HG02840 (cell line): ENCODE data around the gene RAI1.

ENCODE experiments used
- ATAC-seq: cut with Tn5 transposase; IDR thresholded peaks from one replicate; pipeline ENCODE4 v1.9.1; 2021; ENCODE audit warnings: mild to moderate bottlenecking, moderate library complexity, moderate number of reproducible peaks; ENCODE audit not compliant: unreplicated experiment, low FRiP score

Gene RAI1

DNA sequence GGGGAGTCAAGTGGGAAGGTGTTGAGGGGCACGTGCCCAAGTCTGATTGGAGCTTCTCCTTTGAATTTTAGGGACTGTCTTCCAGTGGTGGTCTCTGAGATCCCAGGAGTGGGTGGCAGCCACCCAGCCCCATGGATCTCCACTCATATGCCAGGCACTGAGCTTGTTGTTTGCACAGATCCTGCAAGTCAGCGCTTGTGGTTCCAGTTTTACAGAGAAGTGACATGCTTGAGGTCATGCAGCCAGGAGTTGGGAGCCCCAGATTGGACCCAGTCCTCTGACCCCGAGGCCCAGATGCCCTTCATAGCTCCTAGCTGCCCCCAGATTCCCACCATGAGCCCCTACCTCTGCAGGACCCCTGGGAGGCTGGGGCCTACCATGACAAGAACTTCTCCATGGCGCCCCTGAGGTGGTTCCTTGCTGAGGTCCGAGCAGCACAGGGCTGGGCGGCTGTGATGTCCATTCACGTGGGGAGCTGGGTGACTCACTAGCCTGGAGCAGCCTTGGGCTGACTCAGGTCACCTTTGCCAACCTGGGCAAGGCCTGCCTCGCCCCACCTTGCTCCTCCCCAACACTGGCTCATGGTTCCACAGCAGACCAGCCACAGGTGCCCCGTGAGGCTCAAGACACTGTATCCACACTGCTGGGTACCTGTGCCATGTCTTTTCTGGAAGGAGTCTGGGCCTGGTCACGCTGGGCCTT is 47.4 kb downstream of the RAI1 start:
- no peak for ATAC-seq

DNA sequence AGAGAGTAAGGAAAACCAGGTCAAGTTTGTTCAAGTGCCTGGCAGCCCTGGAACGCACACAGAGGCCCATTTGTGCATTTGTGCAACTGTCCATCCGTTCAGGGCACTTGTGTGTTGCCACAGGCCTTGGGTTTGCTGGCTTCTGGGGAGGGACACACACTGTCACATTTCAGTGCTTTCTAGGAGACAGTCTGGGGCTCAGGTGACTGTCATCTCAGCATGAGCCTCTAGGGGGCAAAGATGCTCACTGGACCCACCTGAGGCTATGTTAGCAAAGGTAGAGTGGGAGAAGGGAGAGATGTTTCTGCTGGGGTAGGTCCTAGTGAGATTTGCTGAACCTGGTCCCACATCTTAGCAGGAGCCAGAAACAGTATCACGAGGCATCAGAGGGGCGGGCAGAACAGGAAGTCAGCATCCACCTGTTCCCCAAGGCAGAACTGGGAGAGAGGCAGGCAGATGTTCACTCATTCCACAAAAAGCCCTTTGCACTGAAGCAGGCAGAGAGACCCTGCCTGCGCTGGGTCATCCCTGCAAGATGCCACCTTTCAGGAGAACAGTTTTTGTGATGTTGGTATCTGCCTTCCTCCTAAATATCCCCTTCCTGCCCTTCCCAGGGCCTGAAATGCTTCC is 48.5 kb downstream of the RAI1 start:
- no peak for ATAC-seq

DNA sequence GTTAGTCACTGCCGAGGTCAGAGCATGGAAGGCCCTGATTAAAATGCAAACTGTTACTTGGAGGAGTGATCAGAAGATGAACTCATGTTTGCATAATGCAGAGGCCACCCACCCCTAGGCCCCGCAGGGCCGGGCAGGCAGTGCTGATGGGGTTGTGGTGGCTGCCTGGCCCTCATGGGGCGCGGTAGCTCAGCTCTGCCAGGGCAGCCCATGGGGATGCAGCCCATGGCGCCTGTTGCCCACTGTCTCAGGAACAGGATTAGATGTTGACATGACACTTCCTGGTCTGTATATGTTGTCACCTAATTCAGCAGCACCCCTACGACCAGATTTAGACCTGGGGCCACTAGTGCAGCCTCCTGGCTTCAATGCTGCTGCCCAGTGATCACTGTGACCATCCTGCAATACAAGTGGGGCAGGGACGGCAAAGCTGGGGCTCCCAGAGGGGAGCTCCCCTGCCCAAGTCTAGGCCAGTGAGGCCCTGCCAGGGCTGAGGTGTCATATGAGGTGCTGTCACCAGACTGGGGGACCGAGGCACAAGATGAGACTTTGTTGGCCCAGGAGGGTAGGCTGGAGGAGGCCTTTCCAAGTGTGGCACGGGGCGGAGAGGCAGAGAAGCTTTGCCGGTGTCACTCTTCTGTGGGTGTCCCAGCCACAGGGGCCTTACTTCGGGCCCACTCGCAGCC is 49.1 kb downstream of the RAI1 start:
- no peak for ATAC-seq

DNA sequence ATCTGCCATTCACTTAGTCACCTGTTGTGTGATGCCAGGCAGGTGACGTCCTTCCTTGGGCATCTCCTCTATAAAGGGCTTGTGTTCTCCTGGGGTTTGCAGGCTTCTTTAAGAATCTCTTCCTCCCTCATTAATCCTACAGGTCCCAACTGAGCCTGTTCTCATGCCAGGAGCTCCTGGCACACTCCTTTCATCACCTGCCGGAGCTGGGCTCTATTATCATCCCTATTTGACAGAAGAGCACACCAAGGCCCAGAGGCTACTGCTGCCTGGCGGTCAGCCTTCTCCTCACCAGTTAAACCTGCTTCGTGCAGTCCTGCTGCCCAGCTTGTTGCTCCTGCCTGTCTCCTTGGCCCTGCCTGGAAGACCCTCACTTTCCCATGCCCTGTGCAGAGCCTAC is 51.2 kb downstream of the RAI1 start:
- ATAC-seq = no peak

DNA sequence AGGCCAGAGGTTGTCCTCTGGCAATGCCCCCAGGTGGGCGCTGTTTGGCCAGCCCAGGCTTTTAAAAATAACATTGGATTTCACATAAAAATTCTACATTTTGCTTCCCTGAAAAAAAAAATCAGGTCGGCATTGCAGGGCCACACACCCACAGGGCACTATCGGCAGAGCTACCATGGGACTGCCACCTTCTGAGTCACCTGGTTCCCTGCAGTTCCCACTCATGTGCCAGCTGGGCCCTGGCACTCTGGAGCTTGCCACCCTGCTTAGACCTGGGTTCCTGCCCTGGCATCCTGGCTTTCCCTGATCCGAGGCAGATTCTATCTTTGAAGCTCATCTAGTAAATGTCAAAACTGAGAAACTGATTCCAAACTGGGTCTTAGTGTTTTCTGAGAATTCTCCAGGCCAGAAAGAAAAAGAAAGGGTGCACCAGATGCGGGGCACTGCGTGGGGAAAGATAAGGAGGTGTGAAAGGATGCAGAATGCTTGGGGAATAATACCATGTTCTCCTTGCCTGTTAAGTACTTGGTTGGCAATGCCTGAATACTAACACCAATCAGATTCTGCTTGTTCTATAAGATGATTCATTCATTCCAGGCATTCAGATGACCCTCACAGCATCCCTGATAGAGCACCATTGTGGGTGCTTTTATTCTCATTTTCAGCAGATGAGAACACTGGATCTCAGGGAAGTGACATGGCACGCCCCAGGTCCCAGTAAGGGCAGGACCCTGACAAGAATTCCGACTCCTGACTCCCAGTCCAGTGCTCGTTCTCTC is 51.8 kb downstream of the RAI1 start:
- ATAC-seq = no peak

DNA sequence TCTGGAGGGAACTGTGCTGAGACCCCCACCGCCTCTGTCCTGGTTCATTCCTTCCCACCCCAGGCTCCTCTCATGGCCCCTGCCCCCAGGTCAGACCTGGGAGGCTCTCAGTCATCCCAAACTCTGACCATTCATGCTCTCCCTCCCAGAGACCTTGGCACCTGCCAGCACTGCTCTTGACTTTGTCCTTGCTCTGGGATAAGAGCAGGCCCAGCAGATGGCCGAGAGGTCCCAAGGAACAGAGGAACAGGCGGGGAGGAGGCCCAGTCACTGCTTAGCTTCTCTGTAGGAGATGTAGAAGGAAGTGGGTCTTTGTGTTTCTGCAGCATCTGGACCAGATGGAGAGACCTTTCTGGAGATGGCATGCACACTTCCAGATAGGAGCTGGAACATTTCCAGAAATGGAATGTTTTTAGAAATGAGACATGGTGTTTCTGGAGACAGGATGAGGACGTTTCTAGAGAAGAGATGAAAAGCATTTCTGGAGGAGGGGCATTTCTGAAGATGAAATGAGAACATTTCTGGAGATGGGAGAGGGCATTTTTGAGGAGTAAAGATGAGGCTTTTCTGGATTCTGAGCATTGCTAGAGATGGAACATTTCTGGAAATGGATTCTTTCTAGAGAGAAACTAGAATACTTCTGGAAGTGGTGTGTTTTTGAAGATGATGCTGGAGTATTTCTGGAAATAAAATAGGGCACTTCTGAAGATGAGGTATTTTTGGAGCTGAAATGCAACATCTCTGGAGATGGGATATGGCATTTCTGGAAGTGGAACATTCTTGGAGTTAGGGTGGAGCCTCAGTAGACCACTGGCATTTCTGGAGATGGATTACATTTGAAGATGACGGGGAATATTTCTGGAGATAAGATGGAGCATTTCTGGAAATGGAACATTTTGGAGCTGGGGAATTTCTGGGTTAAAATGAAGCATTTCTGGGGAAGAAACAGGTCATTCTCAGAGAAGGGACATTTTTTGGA is 55.2 kb downstream of the RAI1 start:
- no peak for ATAC-seq

DNA sequence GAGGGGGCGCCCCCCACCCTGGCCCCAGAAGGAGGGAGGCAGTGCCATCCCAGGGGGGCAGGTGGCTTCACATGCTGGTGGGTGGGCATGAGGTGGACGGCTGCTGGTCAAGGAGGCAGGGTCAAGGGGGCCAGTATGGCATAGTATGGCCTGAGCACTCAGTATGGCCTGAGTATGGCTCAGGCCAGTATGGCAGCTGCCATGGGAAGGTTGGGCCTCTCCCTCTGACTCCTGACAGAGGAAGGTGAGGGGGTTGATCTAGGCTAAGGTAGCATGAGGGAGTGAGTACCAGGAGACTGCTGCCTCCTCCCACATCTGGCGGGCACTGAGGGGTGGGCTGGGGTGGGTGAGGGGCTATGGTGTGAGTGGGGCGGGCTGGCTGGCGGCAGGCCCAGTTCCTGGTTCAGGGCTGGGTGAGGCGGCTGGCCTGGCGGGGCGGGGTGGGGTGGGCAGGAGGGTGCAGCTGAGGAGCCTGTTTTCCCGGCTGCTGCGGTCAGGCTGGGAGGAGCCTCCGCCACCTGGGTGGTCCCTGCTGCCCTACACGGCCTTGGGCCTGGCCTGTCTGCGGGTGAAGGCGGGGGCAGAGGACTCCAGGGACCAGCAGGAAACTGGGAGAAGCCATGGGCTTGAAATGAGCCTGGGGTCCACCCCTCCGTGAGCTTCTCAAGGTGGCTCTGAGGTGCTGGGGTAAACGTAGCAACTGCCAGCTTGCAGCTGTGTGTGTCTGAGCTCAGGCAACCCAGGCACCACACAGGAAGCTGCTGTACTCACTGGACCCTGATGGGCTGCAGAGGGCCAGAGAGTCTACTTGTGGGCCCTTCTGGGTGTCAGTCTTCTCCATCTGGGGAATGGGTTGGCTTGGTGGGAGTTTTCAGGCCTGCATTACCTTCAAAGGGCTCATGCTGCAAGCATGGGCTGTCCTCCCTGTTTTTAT is 57.0 kb downstream of the RAI1 start:
- no peak for ATAC-seq

DNA sequence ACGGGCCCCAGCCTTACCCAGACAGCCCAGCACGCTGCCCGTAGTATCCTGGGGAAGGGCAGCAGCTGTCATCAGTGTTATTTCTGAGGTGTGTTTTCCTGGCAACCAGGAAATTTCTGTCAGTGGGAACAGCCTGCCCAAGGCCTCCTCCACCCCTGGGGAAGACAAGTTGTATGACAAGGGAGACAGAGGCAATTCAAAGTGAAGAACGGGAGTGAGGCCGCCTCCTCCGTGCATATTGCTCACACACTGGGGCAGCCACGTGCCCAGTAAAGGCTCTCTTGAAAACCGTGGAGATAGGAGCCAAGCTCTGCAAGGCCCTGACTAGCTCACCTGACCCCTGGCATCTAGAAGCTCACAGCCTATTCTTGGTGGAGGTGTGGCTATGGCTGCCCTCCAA is 57.6 kb downstream of the RAI1 start:
- ATAC-seq = no peak

DNA sequence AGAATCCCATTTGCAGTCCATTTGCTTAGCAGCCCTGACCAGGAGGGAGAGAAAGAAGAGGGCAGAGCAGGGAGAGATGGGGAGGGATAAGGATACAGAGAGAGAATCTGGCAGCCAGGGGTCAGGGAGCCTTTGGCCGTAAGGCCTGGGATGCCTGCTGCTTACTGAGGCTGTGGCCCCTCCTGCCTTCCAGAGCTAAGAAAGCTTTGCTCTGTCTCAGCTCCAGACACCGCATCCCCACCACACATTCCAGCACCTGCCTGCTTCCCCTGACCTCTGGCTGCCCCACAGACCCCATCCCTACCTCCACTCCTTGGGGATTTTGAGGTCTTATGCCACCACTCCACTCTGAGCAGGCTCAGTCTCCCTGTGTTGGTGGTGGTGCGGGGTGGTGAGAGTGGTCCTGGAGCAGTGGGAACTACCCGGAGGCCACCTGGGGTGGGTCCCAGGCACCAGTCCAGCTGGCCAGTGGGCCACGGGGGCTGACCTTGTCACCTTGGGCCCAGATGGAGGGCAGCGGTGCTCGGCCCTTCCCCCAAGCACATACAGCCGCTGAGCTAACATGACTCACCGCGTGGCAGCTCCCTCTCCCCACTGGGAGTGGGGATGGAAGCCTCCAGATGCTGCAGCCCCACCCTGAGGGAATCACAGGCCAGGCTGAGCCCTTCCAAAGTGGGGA is 58.3 kb downstream of the RAI1 start:
- no peak for ATAC-seq

DNA sequence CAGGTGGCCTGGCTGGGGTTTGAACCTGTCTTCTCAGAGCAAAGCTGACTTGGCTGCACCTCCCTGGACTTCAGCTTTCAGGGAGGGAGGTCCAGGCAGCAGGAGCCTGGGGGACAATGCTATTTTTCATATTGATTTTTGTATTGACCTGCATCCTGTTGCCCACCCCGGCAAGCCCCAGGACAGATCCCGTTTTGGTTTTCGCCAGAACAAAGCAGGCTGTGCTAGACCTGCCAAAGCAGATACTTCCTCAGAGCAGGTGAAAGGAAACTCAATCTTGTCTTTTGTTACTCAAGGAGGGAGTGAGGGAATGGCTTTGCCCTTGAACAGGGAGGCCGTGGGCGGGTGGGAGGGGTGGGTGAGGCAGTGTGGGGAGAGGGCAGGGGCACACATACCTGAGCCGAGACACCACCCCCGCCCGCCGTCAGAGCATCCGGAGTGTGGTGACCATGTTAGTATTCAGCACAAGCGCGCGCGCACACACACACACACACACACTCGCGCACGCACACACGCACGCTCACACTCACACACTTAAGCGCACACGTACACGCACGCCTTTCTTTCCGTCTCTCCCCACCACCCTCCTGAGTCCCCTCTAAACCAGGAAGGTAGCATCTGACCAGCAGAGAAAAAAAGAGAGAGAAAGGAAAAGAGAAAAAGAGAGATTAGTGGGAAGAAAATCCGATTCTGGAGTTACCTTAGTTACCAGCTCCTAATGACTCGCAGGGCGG is 59.5 kb downstream of the RAI1 start:
- no peak for ATAC-seq

DNA sequence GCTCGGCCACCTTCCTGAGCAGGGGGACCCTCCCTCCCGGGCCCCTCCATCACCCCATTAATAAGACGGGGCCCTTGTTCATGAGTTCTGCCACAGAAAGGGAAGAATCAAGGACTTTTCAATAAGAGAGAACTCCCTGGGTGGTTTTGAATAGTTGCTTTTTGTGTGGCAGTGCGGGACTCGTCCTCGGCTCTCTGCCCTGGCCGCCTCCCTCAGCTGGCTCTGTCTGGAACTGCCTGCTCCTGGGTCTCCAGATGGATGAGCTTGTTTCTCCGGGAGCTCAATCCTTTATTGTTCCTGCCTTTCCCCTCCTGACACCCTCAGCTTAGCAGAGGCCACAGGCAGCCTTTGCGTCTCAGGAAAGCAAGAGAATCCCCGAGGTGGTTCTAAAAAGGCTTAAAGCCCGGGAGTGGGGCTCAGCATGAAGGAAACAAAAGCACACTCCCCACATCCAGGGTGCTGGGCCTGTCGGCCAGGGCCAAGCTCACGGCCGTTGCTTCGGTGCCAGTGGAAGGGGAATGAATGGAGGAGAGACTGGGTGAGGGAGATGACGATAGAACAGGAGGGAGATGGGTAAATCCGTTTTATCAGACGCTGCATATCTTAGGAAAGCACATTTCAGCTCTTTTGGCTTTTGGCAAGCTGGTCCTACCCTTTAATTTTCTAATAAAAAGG is 60.2 kb downstream of the RAI1 start:
- ATAC-seq = no peak

DNA sequence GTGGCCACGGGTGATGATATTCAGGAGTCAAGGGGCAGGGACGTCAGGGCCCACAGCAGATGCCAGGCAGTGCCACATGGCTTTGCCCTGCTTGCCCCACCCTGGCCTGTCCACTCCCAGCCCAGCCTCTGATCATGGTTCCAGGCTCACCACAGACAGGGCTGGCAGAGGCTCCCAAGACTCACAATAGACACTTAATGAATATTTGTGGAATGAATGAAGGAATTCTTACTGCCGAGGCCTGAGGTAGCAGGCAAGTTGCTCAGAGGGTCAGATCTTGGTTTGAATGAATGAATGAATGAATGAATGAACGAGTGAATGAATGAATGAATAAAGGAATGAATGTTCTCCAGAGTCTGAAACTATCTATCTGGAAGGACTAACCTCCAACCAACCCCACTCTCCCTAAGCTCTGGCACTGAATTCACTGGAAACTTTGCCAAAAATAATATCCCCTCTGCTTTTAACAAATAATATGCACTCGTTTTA is 60.9 kb downstream of the RAI1 start:
- no peak for ATAC-seq

DNA sequence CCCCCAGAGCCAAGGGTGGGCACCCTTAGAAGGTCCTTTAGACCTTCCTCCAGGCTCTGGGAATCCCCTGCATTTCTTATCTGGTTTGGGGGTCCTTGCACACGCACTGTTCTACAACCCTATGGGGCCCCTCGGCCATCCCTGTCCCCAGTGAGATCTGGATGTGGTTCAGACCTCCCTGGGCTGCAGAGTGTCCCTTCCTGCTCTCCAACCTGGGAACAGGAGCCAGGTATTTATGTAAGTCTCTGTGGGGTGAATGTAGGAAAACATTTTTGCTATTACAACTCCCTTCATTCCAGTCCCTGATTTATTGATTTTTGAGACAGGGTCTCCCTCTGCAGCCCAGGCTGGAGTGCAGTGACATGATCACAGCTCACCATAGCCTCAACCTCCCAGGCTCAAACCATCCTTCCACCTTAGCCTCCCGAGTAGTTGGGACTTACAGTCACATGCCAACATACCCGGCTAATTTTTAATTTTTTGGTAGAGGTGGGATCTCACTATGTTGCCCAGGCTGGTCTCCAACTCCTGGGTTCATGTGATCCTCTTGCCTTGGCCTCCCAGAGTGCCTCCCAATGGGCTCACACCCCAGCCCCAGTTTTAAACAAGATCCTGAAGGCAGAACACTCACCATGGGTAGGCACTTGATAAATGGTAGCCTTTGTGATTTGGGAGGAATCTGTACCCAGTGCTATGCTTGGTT is 61.6 kb downstream of the RAI1 start:
- no peak for ATAC-seq

DNA sequence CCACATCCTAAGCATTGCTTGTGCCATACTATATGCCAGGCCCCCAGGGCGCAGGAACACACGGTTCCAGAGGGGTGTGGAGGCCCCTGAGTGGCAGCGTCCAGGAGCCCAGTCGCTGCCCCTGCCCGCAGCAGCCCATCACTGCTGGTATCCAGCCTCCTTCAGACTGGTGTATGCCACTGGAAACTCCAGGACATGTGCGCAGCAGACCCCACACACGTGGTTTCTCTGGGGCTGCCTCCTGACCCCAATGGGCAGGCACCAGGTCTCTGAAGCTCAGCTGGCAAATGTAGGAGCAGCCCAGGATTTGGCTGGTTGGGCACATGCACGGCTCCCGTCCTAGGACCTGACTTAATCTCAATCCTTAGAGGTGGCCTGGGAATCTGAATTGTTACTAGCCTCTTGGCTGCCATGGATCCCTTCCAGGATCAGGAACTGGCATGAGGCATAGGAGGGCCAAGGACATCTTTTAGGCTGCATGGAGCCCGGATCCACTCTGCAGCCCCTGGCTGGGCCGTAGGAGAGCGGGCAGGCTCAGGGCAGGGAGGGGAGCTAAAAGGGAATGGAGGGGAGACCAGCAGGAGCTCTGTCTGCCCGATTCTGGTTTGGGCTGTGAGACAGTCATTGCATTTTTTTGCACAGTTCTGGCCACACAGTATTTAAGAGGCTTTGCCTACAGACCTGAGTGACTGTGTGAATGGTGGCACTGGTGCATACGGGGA is 62.3 kb downstream of the RAI1 start:
- ATAC-seq = no peak

DNA sequence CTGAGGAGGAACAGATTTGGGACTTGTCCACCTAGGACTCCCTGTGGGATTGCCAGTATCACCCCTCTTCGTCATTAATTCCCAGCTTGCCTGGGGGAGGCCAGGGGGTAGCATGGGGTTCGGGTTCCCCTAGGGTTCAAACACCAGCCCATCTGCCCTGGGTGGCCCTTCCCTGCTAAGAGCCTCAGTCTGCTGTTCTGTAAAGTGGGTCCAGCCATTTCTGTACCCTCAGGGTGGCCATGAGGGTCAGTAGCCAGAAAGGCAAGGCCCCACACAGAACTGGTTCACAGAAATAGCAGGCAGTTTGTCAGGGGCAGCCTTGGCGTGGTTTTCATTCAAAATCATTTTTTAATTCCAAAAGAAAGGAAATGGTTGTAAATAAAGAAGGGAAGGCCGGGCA is 62.9 kb downstream of the RAI1 start:
- ATAC-seq = no peak
